GM06990 (cell line): Measurements from ENCODE around the gene ZDHHC19.
"Not testable (repeated sequence)": the region's sequence is repeated elsewhere in the genome, so short reads cannot be mapped to it uniquely, and the experiment has no call there.

Experiments
- DNase-seq: peaks from one replicate; pipeline ENCODE4 v3.0.0-alpha.2; 2011; ENCODE audit not compliant: insufficient read length; ENCODE audit errors: extremely low read depth
- H3K27me3 ChIP-seq: replicated peaks from 2 replicates; pipeline ENCODE4 v1.6.0; 2011; ENCODE audit warnings: low read length; ENCODE audit not compliant: control insufficient read depth, insufficient read depth
- H3K36me3 ChIP-seq: 2 replicates; pipeline ENCODE4 v1.5.1; 2011; ENCODE audit warnings: low read length; ENCODE audit not compliant: control insufficient read depth, insufficient read depth
- H3K4me3 ChIP-seq: replicated peaks from 2 replicates; pipeline ENCODE4 v1.5.1; 2011; ENCODE audit warnings: low read depth, mild to moderate bottlenecking, control low read depth, low read length
- TF ChIP-seq, protein P1 (sequence below): IDR thresholded peaks from 2 replicates; pipeline ENCODE4 v1.5.1; 2011; ENCODE audit warnings: low read length, control low read depth, mild to moderate bottlenecking, inconsistent platforms; ENCODE audit not compliant: insufficient read depth, poor library complexity, severe bottlenecking

ZDHHC19 gene

DNA sequence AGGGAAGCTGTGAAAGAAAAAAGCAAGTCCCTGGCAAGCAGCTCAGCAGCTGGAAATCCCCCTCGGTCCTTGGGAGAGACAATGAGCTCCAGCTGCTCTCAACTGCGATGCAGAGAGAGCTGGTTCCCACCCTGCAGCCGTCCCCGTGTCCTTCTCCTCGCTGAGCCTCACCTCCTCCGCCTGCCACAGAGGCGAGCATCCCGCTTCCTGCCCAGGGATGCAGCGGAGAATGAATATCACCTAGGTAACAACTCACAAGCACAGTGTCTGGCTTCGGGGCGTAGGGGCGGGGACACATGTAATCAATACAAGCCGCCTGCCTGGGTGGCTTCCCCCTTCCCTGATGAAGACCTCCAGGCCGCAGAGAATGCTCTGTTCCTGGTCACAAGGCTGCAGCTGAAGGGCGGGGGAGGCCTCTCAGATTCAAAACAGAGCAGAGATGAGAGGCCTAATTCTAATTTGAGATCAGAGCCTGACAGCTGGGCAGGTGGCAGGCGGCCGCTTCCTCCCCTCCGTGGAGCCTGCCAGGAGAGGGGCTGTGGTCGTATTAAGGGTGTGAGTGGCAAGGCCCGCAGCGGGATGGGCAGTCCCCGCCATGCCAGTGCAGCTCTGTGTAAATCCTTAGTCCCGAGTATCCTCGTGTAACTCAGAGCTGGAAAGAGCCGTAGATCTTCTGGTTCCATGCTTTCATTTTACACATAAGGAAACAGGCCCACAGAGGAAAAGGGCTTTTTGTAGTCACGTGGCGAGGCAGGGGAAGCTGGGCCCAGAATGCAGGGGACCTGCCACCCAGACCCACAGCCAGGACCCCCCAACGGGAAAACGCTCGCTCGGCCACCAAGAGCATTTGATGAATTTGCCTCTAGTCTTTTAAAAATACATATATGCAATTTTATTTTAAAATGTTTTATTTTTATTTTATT, 24.3 kb downstream of the ZDHHC19 start:
- peak; percentile 78 for DNase-seq
- Histone ChIP-seq H3K36me3 (no peaks in the 10 kb centered on the region), H3K27me3 (no peaks in the 10 kb centered on the region), H3K4me3 (peak overlapping the region; percentile 45)
- TF ChIP-seq, protein P1, sequence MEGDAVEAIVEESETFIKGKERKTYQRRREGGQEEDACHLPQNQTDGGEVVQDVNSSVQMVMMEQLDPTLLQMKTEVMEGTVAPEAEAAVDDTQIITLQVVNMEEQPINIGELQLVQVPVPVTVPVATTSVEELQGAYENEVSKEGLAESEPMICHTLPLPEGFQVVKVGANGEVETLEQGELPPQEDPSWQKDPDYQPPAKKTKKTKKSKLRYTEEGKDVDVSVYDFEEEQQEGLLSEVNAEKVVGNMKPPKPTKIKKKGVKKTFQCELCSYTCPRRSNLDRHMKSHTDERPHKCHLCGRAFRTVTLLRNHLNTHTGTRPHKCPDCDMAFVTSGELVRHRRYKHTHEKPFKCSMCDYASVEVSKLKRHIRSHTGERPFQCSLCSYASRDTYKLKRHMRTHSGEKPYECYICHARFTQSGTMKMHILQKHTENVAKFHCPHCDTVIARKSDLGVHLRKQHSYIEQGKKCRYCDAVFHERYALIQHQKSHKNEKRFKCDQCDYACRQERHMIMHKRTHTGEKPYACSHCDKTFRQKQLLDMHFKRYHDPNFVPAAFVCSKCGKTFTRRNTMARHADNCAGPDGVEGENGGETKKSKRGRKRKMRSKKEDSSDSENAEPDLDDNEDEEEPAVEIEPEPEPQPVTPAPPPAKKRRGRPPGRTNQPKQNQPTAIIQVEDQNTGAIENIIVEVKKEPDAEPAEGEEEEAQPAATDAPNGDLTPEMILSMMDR = no peak

DNA sequence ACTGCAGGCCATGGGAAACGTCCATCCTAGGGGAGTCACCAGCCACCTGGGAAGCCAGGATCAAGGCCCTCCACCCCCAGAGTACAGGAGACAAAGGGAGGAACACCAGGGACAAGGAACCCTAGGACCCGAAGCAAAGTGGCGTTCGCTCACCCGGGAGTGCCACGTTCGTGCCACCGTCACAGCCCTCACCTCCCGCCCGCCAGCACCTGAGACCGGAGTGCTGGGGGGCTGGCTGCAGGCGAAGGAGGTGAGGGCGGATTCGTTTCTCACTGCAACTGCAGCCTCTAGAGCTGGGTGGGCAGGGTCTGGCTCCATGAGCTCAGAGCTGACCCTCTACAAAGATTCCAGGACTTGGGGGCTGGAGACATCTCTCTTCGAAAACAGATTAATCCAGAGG, 26.3 kb downstream of the ZDHHC19 start:
- TF ChIP-seq, protein P1 = no peak
- Histone ChIP-seq H3K4me3 (no peak overlapping the region), H3K36me3 (no peaks in the 10 kb centered on the region), H3K27me3 (no peaks in the 10 kb centered on the region)
- DNase-seq = no peak

DNA sequence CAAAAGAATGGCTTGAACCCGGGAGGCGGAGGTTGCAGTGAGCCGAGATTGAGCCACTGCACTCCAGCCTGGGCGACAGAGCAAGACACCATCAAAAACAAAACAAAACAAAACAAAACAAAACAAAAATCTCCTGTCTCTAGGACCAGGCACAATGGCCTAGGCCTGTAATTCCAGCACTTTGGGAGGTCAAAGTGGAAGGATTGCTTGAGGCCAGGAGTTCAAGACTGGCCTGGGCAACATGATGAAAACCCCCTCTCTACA, 27.1 kb downstream of the ZDHHC19 start:
- not testable (repeated sequence) for H3K27me3 ChIP-seq

DNA sequence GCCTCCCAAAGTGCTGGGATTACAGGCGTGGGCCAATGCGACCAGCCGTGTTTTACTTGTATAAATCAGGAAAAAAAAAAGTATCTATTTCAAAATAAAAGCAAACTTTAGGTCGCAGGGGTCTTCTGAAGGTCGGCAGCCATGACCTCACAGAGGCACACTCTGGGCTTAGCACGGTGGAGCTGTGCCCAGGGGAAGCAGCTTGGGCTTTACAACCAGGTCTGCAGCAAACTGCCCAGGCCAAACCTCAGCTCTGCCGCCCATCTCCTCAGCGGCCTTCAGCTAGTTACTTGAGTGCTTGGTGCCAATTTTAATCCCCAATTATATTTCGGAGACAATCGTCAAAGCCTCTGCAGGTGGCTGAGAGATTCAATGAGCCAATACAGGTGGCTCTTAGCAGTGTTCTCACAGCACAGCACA, 30.1 kb downstream of the ZDHHC19 start:
- no peaks in the 10 kb centered on the region for H3K36me3 ChIP-seq
- H3K27me3 ChIP-seq = no peaks in the 10 kb centered on the region
- peak; percentile 60 for DNase-seq
- TF ChIP-seq, protein P1 = no peak
- H3K4me3 ChIP-seq = no peak overlapping the region

More for the DNA sequence above, 27.1 kb downstream of the ZDHHC19 start:
- not testable (repeated sequence) for DNase-seq, H3K36me3 ChIP-seq, H3K4me3 ChIP-seq

DNA sequence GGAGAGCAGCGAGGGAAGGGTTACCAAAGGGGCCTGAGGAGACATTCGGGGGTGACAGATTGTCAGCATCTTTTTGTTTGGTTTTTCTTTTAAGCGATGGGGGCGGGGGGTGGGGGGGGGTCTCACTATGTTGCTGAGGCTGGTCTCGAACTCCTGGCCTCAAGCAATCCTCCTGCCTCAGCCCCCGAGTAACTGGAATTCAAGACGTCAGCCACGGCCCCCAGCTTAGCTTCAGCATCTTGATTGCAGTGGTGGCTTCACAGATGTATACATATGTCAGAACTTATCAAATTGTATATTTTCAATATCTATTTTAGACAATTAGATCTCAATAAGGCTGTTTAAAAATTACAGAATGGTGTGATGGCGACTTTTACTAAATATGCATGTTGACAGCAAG, 30.9 kb downstream of the ZDHHC19 start:
- DNase-seq = no peak
- Histone ChIP-seq H3K27me3 (no peaks in the 10 kb centered on the region), H3K36me3 (no peaks in the 10 kb centered on the region), H3K4me3 (peak overlapping the region; percentile 2)
- TF ChIP-seq, protein P1 = no peak

DNA sequence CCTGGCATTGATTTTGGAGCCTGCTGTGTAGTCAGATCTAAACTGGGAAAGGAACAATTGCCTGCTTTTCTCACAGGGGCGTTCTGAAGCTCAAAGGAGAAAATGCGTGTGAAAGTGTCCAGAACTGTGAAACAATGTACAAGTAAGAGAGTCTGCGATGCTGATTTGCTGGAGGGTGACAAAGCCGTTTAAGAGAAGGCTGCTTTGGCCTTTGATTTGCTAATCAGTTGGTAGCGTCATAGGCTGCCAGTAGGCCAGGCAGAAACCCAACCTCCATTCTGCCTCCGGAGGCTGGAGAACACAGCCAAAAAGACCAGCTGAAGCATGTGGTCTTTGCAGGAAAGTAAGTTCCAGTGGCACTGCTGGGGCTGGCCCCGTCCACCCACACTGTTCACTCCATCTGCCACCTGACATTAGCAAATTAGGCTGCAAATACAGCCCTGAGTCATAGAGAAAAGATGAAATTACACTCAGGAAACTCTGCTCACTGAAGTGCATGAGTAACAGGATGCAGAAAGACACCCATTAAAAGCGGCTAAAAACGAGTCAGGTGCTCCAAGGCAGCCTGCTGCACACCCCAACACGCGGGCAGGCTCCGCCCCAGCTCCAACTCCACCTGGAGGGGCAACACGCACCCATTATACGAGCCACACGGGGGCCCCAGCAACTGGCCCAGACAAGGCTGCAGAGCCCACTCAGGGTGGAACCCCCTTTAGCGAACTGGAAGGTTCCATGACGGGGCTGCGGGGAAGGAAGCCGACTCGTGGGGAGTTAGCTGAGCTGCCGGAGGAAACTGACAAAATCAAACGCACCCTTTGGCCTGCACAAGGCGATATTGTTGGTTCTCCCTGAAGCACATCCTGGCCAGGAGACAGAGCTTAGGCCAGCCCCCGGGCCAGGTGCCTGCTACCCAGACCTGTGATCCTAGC, 31.6 kb downstream of the ZDHHC19 start:
- no peaks in the 10 kb centered on the region for H3K36me3 ChIP-seq
- peak overlapping the region; percentile 2 for H3K4me3 ChIP-seq
- no peaks in the 10 kb centered on the region for H3K27me3 ChIP-seq
- TF ChIP-seq, protein P1 = peak; percentile 51
- DNase-seq = peak; percentile 95
